Dermis microvascular lymphatic vessel endothelial cell (primary cell): Measurements from ENCODE around the gene FLRT1. TPM values are rescaled to one million over a fixed set of nuclear protein-coding genes. Genes with fewer than 3 reads are reported as not detected.

Source experiments
- DNase-seq, 2 donors: peaks; one replicate each; pipeline versions ENCODE4 v3.0.0 to v3.0.0-alpha.2; 2010; ENCODE audit warnings: low read depth in 2 of 2
- total RNA-seq: library from RNA; depleted of rRNA; stranded (reverse); fragments of >200 nt; gene quantifications from 2 replicates; pipeline ENCODE4 v1.2.1, GENCODE V29; 2014

Gene FLRT1, protein sequence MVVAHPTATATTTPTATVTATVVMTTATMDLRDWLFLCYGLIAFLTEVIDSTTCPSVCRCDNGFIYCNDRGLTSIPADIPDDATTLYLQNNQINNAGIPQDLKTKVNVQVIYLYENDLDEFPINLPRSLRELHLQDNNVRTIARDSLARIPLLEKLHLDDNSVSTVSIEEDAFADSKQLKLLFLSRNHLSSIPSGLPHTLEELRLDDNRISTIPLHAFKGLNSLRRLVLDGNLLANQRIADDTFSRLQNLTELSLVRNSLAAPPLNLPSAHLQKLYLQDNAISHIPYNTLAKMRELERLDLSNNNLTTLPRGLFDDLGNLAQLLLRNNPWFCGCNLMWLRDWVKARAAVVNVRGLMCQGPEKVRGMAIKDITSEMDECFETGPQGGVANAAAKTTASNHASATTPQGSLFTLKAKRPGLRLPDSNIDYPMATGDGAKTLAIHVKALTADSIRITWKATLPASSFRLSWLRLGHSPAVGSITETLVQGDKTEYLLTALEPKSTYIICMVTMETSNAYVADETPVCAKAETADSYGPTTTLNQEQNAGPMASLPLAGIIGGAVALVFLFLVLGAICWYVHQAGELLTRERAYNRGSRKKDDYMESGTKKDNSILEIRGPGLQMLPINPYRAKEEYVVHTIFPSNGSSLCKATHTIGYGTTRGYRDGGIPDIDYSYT
- not detected in 2 replicates for total RNA-seq

DNA sequence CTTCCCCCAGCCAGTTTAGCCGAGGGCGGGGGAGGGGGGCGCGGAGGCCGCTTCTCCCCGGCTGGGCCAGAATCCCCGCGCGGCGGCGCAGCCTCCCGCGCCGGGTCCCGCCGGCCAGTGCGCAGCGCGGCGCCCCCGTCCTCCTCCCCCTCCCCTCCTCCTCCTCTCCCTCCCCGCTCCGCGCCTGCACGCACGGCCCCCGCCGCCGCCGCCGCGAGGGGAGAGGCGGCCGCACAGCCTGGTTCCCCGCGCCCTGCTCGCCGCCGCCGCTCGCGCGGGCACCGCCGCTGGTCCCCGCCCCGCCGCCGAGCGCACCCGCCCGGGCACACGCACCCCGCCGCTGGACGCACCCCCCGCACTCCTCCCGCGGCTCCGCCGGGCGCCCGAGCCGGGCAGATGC lies at the start of gene FLRT1:
TSS of gene FLRT1 (plus strand) at position 356 of the 400 bp plus-strand sequence. CDS start 80,337 bp downstream, outside the sequence.
- no peak for DNase-seq

DNA sequence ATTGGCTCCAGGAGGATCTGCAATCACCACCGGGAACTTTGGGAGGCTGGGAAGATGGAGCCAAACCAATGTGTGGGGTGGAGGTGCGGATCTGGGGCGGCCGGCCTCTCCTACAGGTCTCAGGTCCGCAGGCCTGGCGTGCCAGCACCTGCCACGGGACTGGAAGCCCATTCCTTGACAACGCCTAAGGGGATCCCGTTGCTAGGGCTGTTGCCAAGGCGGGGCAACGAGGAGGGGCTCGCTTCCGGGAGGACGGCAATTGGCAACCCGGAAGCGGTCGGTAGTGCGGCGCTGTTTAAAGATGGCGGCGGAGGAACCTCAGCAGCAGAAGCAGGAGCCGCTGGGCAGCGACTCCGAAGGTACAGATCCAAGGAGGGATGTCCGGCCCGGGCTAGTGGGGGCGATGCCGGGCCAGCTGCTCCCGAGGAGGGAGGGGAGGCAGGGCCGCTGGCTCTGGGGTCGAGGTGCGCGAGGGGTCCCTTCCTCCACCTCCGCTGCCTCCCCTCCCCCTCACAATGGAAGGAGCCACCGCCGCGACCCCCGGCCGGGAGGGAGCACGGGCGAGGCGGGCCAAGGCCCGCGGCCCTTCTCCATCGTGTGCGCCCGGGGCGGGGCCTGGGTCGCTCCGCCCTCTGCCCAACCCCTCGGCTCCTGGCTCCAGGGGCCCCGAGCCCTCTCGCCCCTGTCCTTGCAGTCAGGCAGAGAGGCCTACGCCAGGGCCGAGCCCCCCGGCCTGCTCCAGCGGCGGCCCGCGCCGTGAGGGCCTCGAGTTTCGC lies 49.4 kb upstream of the FLRT1 start, which contains the start of gene OTUB1:
TSS of gene OTUB1 (plus strand) at position 283 of the 776 bp plus-strand sequence. CDS start at position 302, 19 bp downstream.
- peak; percentile 83 to 92 for DNase-seq

DNA sequence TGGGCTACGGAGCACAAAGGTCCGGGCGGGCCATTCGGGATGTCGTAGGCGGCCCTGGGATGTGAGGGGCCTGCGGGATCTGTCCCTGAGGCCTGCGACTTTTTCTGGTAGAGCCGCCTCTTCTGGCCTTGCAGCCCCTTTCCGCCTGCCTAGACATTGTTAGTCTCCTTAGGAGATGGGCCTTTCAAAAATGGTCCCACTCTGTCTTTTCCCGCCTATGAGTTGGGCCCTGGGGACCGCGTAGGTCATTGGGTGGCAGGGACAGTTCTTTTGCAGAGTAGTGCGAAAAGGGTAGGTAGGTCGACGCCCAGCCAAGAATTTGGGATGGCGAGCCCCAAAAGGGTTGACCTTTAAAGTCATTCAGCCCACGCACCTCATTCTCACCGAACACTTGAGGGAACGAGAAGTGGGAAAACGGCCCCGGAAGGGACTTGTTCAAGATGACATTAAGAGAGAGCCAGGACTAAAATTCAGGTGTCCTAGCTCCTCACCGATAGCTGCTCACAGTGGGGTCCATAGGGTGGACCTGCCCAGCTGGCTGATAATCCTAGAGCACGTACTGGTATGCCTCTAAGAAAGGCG lies 48.7 kb upstream of the FLRT1 start:
- DNase-seq = no peak

DNA sequence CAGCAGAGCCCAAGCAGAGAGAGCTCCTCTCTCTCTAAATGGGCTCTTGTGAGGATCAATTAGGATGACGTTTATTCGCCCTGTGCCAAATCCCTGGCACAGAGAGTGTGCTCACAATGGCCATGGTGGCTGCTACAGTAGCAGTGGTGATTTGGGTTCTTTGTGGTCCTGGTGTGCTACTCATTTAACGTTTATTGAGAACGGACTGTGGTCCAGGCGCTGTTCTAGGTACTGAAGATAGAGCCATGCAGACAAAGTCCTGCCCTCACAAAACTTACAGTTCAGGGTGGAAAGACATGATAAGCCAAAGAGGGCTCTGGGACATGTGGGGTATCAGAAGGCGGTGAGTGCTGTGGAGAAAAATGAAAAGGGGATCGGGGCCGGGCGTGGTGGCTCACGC lies 44.2 kb upstream of the FLRT1 start:
- DNase-seq = no peak

DNA sequence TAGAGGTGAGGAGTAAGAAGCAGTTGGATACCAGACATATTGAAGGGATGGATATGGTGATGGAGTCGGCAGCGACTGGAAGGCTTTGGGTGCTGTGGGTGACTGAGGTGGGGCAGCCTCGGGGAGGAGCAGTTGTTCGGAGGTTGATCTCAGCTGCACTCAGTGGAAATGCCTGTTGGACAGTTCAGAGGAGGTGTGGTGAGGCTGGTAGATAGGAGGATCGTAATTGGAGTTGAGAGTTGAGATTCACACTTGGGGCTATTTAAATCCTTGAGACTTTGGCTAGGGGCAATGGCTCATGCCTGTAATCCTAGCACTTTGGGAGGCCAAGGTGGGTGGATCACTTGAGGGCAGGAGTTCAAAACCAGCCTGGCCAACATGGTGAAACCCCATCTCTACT lies 42.6 kb upstream of the FLRT1 start:
- DNase-seq = no peak

DNA sequence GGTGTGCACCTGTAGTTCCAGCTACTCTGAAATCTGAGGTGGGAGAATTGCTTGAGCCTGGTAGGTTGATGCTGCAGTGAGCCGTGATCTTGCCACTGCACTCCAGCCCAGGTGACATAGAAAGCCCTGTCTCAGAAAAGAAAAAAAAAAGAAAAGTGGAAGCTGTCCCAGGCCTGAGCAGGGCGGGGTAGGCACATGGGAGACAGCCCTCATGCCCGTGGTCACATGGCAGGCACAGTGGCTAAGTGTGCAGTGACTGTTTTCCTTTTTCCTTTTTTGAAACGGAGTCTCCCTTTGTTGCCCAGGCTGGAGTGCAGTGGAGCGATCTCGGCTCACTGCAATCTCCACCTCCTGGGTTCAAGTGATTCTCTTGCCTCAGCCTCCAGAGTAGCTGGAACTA lies 41.7 kb upstream of the FLRT1 start:
- DNase-seq = no peak

DNA sequence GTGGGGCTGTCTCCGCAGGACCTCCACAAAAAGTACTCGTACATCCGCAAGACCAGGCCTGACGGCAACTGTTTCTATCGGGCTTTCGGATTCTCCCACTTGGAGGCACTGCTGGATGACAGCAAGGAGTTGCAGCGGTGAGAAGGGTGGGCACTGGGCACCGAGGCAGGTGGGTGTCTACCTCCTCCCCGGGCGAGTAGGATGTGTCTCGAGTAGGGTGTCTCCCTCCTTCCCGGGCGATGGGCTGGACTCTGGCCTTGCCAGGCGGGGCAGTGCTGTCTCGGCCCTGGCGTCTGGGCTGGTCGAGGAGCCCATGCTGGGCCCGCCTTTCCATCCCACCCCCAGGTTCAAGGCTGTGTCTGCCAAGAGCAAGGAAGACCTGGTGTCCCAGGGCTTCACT lies 39.2 kb upstream of the FLRT1 start:
- no peak for DNase-seq

DNA sequence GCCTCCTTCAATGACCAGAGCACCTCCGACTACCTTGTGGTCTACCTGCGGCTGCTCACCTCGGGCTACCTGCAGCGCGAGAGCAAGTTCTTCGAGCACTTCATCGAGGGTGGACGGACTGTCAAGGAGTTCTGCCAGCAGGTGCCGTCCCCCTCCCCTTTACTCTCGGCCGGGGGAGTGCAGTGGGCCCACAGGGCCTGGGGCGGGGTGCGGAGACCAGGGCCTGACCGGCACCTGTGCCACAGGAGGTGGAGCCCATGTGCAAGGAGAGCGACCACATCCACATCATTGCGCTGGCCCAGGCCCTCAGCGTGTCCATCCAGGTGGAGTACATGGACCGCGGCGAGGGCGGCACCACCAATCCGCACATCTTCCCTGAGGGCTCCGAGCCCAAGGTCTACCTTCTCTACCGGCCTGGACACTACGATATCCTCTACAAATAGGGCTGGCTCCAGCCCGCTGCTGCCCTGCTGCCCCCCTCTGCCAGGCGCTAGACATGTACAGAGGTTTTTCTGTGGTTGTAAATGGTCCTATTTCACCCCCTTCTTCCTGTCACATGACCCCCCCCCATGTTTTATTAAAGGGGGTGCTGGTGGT lies 38.5 kb upstream of the FLRT1 start:
- no peak for DNase-seq

DNA sequence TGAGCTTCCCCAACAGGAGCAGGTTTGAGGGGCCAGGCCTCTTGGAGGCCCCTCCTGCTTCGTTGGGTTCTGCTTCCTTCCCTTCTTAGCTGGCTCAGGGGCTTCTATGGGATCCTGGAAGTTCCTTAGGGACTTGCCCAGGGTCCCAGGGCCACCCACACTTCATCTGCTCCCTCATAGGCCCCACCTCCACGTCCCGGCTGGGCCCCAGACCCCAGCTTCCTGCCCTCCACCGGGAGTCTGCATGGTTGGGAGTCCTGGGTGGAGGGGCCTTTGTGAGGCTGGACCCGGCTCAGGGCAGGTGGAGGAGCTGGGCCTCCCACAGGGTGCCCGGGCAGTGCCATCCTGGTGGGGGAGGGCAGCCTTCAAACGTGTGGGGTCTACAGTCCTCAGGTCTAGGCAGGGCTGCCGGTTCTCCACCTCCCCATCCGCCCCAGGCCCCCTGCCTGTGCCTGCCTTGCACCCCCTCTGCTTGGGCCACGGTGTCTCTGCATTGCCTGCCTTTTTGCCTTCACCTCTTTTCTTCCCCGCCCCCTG lies 37.9 kb upstream of the FLRT1 start:
- no peak for DNase-seq

DNA sequence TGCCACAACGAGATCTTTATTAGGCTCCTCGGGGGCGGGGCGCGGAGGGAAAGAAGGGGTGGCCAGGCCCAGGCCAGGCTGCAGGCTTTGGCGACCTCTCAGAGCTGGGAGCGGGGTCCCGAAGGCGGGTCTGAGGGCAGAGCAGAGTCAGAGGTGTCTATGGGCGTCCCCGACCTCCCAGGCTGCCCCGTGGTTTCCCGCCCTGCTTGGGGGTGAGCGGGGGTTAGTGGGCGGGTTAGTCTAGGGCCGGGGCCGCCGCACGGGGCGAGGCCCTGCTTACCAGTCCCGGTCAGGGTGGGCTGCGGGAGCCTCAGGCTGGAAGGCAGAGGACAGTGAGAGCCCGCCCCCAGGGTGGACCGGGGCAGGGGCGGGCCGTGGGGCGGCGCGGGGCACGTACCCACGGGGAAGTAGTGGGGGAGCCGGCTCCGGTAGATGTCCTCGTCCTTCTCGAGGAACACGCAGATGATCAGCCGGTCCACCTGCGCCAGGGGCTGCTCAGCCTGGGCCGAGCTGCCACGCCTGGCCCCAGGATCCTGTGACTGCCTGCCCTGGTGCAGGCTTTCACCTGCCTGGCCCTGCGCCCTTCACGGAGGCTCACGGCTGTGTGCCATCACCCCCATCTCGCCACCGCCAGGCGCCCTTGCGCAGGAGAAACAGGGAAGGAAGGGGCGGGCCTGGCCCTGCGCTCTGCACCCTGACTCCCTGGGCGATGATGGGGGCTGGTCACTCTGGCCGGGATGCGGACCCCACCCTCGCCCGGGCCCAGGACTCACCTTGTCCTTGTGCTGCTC lies 37.0 kb upstream of the FLRT1 start:
- DNase-seq = no peak

DNA sequence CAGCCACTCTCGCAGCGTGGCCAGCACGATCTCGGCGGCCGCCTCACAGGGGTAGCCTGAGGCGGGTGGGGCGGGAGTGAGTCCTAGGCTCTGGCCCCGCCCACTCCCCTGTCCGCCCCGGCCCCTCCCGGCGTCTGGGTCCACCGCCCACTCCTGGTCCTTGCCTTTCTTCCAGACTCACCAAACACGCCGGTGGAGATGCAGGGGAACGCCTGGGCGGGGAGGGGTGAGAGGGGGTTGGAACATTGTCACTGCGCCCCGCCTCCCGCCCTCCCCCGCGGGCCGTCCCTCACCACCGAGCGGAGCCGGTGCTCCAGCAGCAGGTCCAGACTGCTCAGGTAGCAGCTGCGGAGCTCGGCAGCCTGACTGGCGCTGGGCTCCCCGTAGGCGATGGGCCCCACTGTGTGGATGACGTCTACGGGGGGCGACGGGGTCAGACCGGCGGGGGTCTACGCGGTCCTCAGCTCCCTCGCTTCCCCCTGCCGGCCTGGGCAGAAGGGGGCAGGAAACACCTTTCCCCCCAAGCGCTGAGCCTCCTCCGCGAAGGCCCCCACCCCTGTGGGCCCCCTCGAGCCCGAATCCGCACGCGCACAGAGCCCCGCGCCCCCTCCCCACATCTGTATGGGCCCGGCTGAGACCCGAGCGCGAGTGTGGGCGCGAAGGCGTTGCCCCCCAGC lies 36.2 kb upstream of the FLRT1 start:
- peak in 1 of 2 donors; percentile 28 for DNase-seq

DNA sequence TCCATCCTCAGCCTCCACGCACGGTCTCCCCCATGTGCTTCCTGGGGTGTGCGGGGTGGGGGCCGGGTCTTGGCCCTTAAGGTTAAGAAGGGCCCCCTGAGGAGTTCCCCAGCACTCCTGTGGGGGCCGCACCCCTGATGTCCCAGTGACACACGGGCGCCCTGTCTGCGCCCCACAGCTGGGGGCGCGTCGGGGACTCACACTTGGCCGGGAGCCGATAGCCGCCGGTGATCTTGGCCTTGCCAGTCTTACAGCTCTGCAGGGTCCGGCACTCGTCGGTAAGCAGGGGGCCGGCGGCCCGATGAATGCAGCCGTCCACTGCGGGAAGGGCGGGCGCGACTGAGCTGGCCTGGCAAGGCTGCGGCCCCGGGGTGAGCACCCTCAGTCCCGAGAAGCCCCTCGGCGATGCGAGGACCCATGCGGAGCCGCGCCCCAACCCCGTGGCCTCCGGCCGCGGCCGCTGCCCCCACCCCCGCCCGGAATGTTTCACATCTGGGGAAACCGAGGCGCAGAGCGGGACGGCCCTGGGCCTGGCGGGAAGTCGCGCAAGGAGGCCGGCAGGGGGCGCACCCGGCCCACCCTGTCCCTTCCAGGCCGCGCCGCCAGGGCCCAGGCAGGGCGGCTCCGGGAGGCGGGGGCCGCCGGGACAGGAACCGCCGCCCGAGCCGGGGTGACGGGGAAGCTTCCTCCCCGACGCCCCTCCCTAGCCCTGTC lies 35.5 kb upstream of the FLRT1 start:
- DNase-seq = peak; percentile 26 to 80

DNA sequence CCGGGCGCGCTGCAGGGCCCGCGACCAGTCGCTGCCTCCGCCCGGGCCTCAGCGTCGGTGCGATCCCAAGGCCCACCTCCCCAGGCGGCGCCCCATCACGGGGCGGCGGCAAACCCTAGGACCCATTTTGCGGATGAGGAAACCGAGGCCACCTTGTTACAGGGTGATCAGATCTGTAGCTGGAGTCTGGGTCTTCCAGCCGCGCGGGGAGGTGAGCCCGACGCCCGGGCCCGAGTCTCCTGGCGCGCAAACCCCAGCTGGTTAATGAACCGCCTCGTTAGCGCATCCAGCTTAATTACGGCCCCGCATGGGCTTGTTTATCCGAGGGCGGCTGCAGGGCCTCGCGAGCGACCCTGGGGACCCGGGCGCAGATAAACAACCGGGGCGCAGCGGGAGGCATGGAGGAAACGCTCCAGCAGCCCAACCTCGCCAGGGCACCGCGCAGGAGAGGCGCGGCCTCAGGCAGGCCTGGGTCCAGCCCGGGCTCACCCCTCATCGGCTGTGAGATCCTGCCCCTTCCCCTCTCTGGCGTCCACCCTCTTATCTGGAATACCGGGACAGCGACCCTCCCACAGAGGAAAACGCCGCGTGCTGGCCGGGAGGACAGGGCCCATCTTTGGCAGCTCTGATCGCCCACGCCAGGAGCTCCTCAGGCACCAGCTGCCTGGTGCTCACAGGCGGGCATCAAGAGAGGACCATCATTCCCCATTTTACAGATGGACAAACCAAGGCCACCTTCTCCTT lies 34.8 kb upstream of the FLRT1 start:
- no peak for DNase-seq

DNA sequence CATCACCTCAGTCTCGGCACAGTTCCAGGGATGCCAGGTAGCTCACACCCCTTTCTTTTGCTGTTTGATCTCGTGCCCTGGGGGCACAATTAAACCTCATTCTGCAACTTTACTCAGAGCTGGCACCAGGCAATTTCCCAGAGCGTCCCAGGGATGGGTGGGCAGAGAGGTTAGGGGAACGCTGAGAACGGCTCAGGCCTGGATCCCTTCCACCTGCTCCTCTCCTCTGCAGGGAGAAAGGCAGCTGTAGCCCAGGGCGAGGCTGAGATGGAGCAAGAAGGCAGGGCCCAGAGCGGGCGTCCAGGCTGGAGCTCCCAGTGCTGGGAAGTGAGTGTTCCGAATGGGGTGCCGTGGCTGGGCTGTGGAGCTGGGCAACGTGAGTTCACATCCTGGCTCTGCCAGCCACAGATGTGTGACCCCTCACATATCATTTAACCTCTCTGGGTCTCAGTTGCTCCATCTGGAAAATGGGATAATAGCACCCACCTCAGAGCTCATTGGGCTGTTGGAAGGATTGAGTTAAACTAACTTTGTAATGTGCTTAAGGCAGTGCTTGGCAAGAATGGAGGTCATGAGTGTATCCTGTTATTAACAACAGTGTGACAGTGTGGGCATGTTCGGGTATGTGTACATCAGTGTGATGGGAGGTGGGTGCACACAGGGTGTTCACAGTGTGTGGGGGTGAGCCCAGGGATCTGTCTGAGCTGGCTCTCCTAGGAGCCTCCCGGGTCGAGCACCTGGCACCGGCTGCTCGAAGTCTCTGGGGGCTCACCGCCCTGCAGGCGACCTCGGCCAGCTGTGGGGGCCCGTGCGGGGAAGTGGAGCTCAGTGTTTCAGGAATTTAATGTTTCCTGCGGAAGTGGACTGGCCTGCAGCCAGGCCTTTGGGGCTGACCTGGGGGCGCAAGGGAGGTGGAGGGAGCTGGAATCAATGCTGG lies 34.0 kb upstream of the FLRT1 start:
- DNase-seq = peak; percentile 31 to 64

DNA sequence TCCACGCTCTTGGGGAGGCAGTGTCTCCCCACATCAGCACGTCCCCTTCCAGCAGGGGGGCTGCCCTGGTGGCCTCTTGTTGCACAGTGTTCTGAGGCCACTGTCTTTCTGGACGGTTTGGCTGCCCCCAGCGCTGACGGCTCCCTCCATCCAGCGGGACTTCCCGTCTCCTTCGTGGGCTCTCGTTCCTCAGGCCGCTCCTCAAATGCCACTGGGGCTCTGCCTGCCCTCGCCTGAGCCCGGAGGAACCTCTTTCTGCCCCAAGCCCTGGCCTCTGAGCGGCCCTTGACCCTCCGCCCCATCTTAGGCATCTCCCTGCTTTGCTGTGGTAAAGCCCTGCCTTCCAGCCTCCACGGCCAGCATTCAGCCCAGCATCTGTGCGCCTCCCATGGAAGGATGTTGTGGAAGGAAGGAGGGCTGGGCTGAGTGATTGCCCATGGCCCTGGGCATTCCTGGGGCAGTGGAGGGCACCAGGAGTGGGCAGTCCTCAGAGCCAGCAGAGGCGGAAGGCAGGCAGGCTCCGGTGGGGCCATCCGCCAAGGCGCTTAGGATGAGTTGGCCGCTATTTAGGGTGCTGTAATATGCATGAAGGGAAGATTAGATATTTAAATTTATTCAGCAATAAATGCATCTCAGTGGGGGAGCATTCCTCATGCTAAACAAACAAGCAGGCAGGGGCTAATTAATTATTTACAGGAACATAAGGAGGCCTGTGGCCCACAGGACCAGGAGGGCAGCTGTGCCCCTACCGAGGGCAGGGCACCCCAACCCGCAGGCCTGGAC lies 31.7 kb upstream of the FLRT1 start:
- no peak for DNase-seq

DNA sequence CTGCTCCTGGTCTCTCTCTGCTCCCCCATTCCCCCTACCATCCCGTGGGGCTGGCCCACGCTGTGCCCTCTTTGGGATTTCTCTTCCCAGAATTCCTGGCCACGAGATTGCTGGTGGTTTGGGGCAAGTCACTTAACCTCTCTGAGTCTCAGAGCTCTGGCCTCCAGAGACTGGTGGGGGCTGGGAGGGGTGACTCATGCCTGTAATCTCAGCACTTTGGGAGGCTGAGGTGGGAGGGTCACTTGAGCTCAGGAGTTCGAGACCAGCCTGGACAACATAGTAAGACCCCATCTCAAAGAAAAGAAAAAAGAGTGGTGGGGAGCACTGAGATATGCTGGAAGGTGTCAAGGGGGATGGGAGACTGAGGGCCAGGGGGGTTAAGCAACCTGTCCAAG lies 31.1 kb upstream of the FLRT1 start:
- DNase-seq = no peak
